Measurements from ENCODE around the gene TBC1D5. TPM values are rescaled to one million over a fixed set of nuclear protein-coding genes. Genes with fewer than 3 reads are reported as not detected.

TBC1D5 gene
- total RNA-seq, 1 experiment from 2014 or later, result 26.1 TPM

DNA sequence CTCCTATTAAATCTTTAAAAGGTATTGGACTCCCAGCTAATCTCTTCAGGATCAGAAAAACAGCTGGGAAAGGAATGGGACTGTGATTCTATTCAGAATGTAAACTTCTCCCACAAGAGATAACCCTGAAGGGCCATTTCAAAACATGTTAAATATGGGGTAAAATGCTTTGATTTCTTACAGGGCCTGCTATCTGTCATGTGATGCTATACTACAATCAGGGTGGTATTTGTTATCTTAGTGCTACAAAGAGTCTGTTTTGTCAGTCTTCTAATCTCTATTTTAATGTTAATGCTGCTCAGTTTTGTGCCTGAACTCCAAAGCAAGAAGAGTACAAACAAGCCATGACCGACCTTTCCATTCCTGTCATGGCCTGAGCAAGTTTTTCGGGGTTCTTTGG, 186.9 kb downstream of the TBC1D5 start:
- DNase-seq (ENCODE audit: low spot score) (no peak), ATAC-seq (no peak)
- TF ChIP-seq SP1 (CRISPR knock-in tag; conservative IDR thresholded peaks at IDR 0.05) (no peak), ZNF232 (CRISPR knock-in tag; IDR thresholded peaks at IDR 0.05) (no peak), OVOL2 (CRISPR knock-in tag; IDR thresholded peaks at IDR 0.05; ENCODE audit: borderline replicate concordance) (no peak), MLX (CRISPR knock-in tag; IDR thresholded peaks at IDR 0.05) (no peak)
- TF ChIP-seq, protein P1, sequence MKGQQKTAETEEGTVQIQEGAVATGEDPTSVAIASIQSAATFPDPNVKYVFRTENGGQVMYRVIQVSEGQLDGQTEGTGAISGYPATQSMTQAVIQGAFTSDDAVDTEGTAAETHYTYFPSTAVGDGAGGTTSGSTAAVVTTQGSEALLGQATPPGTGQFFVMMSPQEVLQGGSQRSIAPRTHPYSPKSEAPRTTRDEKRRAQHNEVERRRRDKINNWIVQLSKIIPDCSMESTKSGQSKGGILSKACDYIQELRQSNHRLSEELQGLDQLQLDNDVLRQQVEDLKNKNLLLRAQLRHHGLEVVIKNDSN (CRISPR knock-in tag; IDR thresholded peaks at IDR 0.05), result no peak
- TF ChIP-seq, protein P2, sequence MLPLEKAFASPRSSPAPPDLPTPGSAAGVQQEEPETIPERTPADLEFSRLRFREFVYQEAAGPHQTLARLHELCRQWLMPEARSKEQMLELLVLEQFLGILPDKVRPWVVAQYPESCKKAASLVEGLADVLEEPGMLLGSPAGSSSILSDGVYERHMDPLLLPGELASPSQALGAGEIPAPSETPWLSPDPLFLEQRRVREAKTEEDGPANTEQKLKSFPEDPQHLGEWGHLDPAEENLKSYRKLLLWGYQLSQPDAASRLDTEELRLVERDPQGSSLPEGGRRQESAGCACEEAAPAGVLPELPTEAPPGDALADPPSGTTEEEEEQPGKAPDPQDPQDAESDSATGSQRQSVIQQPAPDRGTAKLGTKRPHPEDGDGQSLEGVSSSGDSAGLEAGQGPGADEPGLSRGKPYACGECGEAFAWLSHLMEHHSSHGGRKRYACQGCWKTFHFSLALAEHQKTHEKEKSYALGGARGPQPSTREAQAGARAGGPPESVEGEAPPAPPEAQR (CRISPR knock-in tag; IDR thresholded peaks at IDR 0.05), result no peak
- POLR2A ChIA-PET, result no interaction called here
- Mint-ChIP-seq H3K4me3 (no peak overlapping the region), H3K9me3 (no peaks in the 10 kb centered on the region), H3K4me1 (peaks cover 45% of the 10 kb centered on the region), H3K27me3 (ENCODE audit: low read depth) (no peaks in the 10 kb centered on the region), H3K36me3 (no peaks in the 10 kb centered on the region), H3K27ac (no peak overlapping the region)
- CTCF ChIA-PET, result no interaction called here

GRCh38 chr3:17554078-17554477, 188.4 kb downstream of the TBC1D5 start:
- Mint-ChIP-seq H3K36me3 (no peaks in the 10 kb centered on the region), H3K4me3 (no peak overlapping the region), H3K27me3 (ENCODE audit: low read depth) (no peaks in the 10 kb centered on the region), H3K9me3 (no peaks in the 10 kb centered on the region), H3K27ac (no peak overlapping the region), H3K4me1 (peaks cover 45% of the 10 kb centered on the region)
- POLR2A ChIA-PET, result no interaction called here
- CTCF ChIA-PET, result no interaction called here
- no peak for TF ChIP-seq NFE2L1 (CRISPR knock-in tag; IDR thresholded peaks at IDR 0.05)
- TF ChIP-seq ZNF138 (CRISPR knock-in tag; conservative IDR thresholded peaks at IDR 0.05), result no peak
- TF ChIP-seq MLX (CRISPR knock-in tag; IDR thresholded peaks at IDR 0.05), result no peak
- DNase-seq (ENCODE audit: low spot score) (no peak), ATAC-seq (no peak)

DNA sequence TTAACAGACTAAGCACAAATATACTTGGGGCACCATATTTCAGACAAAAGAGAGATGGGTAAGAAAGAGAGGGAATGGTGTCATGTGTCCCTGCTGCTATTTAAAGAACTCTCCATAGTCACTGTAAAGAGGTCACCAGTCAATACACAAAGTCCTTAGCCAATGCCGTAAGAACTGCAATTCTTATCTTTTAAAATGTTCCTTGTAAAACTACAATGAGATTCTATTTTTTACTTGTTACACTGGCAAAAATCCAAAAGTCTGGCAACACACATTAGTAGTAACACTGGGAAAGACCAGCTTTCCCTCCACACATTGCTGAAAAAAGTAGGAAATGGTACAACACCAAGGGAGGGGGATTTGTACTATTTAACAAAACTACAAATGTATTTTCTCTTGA, 189.4 kb downstream of the TBC1D5 start:
- H3K27me3 Mint-ChIP-seq (ENCODE audit: low read depth), result no peaks in the 10 kb centered on the region; the same call in 1 of the 2 replicates
- no peak overlapping the region for H3K4me3 Mint-ChIP-seq
- TF ChIP-seq SMAD3 (CRISPR knock-in tag; IDR thresholded peaks at IDR 0.05; ENCODE audit: borderline replicate concordance) (no peak), MXD4 (CRISPR knock-in tag; IDR thresholded peaks at IDR 0.05; ENCODE audit: borderline replicate concordance) (no peak), TCF7 (CRISPR knock-in tag; IDR thresholded peaks at IDR 0.05; ENCODE audit: low read depth) (no peak), ZBTB21 (CRISPR knock-in tag; IDR thresholded peaks at IDR 0.05; ENCODE audit: borderline replicate concordance) (no peak), HMGA2 (CRISPR knock-in tag; IDR thresholded peaks at IDR 0.05) (no peak), ZNF219 (CRISPR knock-in tag; IDR thresholded peaks at IDR 0.05; ENCODE audit: borderline replicate concordance) (no peak)
- TF ChIP-seq, protein P2 (CRISPR knock-in tag; IDR thresholded peaks at IDR 0.05), result no peak
- H3K4me1 Mint-ChIP-seq, result peaks cover 45% of the 10 kb centered on the region
- ChIA-PET POLR2A (no interaction called here), CTCF (no interaction called here)
- no peaks in the 10 kb centered on the region for H3K36me3 Mint-ChIP-seq
- DNase-seq (ENCODE audit: low spot score) (no peak), ATAC-seq (no peak)
- no peaks in the 10 kb centered on the region for H3K9me3 Mint-ChIP-seq
- no peak overlapping the region for H3K27ac Mint-ChIP-seq

- ChIA-PET CTCF (no interaction called here), POLR2A (interaction anchor here (0.7 kb wide), 1 partner anchor 437 kb away, joined by 3 read pairs; no protein-coding TSS in a partner anchor)
- peaks cover 48% of the 10 kb centered on the region for H3K4me1 Mint-ChIP-seq
- no peak for DNase-seq (ENCODE audit: low spot score)
- H3K27me3 Mint-ChIP-seq (ENCODE audit: low read depth), result no peaks in the 10 kb centered on the region; the same call in 1 of the 2 replicates
- H3K36me3 Mint-ChIP-seq, result no peaks in the 10 kb centered on the region
- ATAC-seq, result no peak
- TF ChIP-seq SMAD3 (CRISPR knock-in tag; IDR thresholded peaks at IDR 0.05; ENCODE audit: borderline replicate concordance) (no peak), ZNF281 (CRISPR knock-in tag; IDR thresholded peaks at IDR 0.05) (no peak), JAZF1 (CRISPR knock-in tag; IDR thresholded peaks at IDR 0.05) (no peak)
- TF ChIP-seq, protein P3, sequence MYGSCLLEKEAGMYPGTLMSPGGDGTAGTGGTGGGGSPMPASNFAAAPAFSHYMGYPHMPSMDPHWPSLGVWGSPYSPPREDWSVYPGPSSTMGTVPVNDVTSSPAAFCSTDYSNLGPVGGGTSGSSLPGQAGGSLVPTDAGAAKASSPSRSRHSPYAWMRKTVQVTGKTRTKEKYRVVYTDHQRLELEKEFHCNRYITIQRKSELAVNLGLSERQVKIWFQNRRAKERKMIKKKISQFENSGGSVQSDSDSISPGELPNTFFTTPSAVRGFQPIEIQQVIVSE (CRISPR knock-in tag; IDR thresholded peaks at IDR 0.05; ENCODE audit: borderline replicate concordance), result no peak
- TF ChIP-seq, protein P4, sequence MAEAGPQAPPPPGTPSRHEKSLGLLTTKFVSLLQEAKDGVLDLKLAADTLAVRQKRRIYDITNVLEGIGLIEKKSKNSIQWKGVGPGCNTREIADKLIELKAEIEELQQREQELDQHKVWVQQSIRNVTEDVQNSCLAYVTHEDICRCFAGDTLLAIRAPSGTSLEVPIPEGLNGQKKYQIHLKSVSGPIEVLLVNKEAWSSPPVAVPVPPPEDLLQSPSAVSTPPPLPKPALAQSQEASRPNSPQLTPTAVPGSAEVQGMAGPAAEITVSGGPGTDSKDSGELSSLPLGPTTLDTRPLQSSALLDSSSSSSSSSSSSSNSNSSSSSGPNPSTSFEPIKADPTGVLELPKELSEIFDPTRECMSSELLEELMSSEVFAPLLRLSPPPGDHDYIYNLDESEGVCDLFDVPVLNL (CRISPR knock-in tag; IDR thresholded peaks at IDR 0.05; ENCODE audit: borderline replicate concordance, low read depth), result no peak
- H3K27ac Mint-ChIP-seq, result no peak overlapping the region
- H3K4me3 Mint-ChIP-seq, result no peak overlapping the region
- H3K9me3 Mint-ChIP-seq, result no peaks in the 10 kb centered on the region
These were observed 190.1 kb downstream of the TBC1D5 start for GRCh38 chr3:17552351-17552750.

All from WTC11 (cell line).